ENCODE measurements around the gene TMEM244.
"Not testable (repeated sequence)": the region's sequence is repeated elsewhere in the genome, so short reads cannot be mapped to it uniquely, and the experiment has no call there.

Gene TMEM244

GRCh38 chr6:129860908-129861665 lies at the start of gene TMEM244:
TSS of gene TMEM244 (minus strand) at chr6:129861315. CDS start at chr6:129861188, 127 bp downstream.
- no peak for DNase-seq (ENCODE audit: low read depth)

GRCh38 chr6:129908858-129909257 lies 47.7 kb upstream of the TMEM244 start:
- DNase-seq (ENCODE audit: low read depth), result no peak

- no peak for DNase-seq (ENCODE audit: low read depth)
Observed at GRCh38 chr6:129908356-129908755, 47.2 kb upstream of the TMEM244 start.

- DNase-seq (ENCODE audit: low read depth), result no peak
Observed at GRCh38 chr6:129906515-129907077, 45.5 kb upstream of the TMEM244 start.

GRCh38 chr6:129903082-129903481 lies 42.0 kb upstream of the TMEM244 start:
- no peak for DNase-seq (ENCODE audit: low read depth)

- DNase-seq (ENCODE audit: low read depth), result no peak
Observed at GRCh38 chr6:129902681-129903080, 41.6 kb upstream of the TMEM244 start.

GRCh38 chr6:129901910-129902309 lies 40.8 kb upstream of the TMEM244 start:
- DNase-seq (ENCODE audit: low read depth), result no peak

- DNase-seq (ENCODE audit: low read depth), result no peak
Observed at GRCh38 chr6:129895692-129896091, 34.6 kb upstream of the TMEM244 start.

- DNase-seq (ENCODE audit: low read depth), result no peak
Observed at GRCh38 chr6:129894921-129895320, 33.8 kb upstream of the TMEM244 start.

GRCh38 chr6:129893640-129894039 lies 32.5 kb upstream of the TMEM244 start:
- DNase-seq (ENCODE audit: low read depth), result no peak

- DNase-seq (ENCODE audit: low read depth), result no peak
Observed at GRCh38 chr6:129890701-129891100, 29.6 kb upstream of the TMEM244 start.

- no peak for DNase-seq (ENCODE audit: low read depth)
Observed at GRCh38 chr6:129890164-129890563, 29.0 kb upstream of the TMEM244 start.

- DNase-seq (ENCODE audit: low read depth), result no peak
Observed at GRCh38 chr6:129889580-129889979, 28.5 kb upstream of the TMEM244 start.

GRCh38 chr6:129886401-129887155 lies 25.5 kb upstream of the TMEM244 start:
- no peak for DNase-seq (ENCODE audit: low read depth)

- no peak for DNase-seq (ENCODE audit: low read depth)
Observed at GRCh38 chr6:129884211-129884610, 23.1 kb upstream of the TMEM244 start.

- DNase-seq (ENCODE audit: low read depth), result no peak
Observed at GRCh38 chr6:129882510-129883023, 21.5 kb upstream of the TMEM244 start.

- DNase-seq (ENCODE audit: low read depth), result not testable (repeated sequence)
Observed at GRCh38 chr6:129877894-129878293, 16.8 kb upstream of the TMEM244 start.

- no peak for DNase-seq (ENCODE audit: low read depth)
Observed at GRCh38 chr6:129875610-129876520, 14.8 kb upstream of the TMEM244 start.

- no peak for DNase-seq (ENCODE audit: low read depth)
Observed at GRCh38 chr6:129874837-129875236, 13.7 kb upstream of the TMEM244 start.

- no peak for DNase-seq (ENCODE audit: low read depth)
Observed at GRCh38 chr6:129872586-129872985, 11.5 kb upstream of the TMEM244 start.

GRCh38 chr6:129871221-129871620 lies 10.1 kb upstream of the TMEM244 start:
- DNase-seq (ENCODE audit: low read depth), result no peak

- DNase-seq (ENCODE audit: low read depth), result no peak
Observed at GRCh38 chr6:129867403-129867802, 6.3 kb upstream of the TMEM244 start.
